Stimulated activated CD4-positive, alpha-beta T cell treated with anti-CD3 and anti-CD28 coated beads, Interleukin-1b, Interleukin-23, amount 100 ng/mL, for 1 hour (primary cell): ENCODE measurements around the gene CUL5.
"Not testable (repeated sequence)": the region's sequence is repeated elsewhere in the genome, so short reads cannot be mapped to it uniquely, and the experiment has no call there.

Experiments
- DNase-seq, 2 donors: peaks; one replicate each; pipeline ENCODE4 v3.0.0-alpha.2; 2020; ENCODE audit warnings: low read depth in 2 of 2

CUL5 gene

GRCh38 chr11:108019870-108020540, 11.3 kb downstream of the CUL5 start:
- DNase-seq, result no peak

GRCh38 chr11:108025387-108026080, 16.8 kb downstream of the CUL5 start:
- DNase-seq, result no peak

- DNase-seq, result no peak
These were observed 18.4 kb downstream of the CUL5 start for GRCh38 chr11:108027057-108027456.

- not testable (repeated sequence) for DNase-seq
These were observed 20.2 kb downstream of the CUL5 start for GRCh38 chr11:108028822-108029441.

GRCh38 chr11:108031604-108032003, 22.9 kb downstream of the CUL5 start:
- not testable (repeated sequence) for DNase-seq

- DNase-seq, result no peak
These were observed 24.1 kb downstream of the CUL5 start for GRCh38 chr11:108032800-108033199.

GRCh38 chr11:108034034-108034433, 25.3 kb downstream of the CUL5 start:
- no peak for DNase-seq

- DNase-seq, result no peak
These were observed 26.3 kb downstream of the CUL5 start for GRCh38 chr11:108034952-108035351.

- no peak for DNase-seq
These were observed 27.0 kb downstream of the CUL5 start for GRCh38 chr11:108035690-108036089.

GRCh38 chr11:108037211-108037610, 28.5 kb downstream of the CUL5 start:
- DNase-seq, result no peak

- no peak for DNase-seq
These were observed 28.9 kb downstream of the CUL5 start for GRCh38 chr11:108037636-108038035.

- no peak for DNase-seq
These were observed 39.6 kb downstream of the CUL5 start for GRCh38 chr11:108048269-108048668.

- DNase-seq, result no peak
These were observed 53.6 kb downstream of the CUL5 start for GRCh38 chr11:108062336-108062735.

GRCh38 chr11:108063410-108063809, 54.7 kb downstream of the CUL5 start:
- no peak for DNase-seq

GRCh38 chr11:108069947-108070346, 61.2 kb downstream of the CUL5 start:
- no peak for DNase-seq

GRCh38 chr11:108084811-108085210, 76.1 kb downstream of the CUL5 start:
- no peak for DNase-seq

- no peak for DNase-seq
These were observed 77.0 kb downstream of the CUL5 start for GRCh38 chr11:108085672-108086071.

- DNase-seq, result no peak
These were observed 83.4 kb downstream of the CUL5 start for GRCh38 chr11:108092134-108092533.

GRCh38 chr11:108093128-108093904, 84.6 kb downstream of the CUL5 start:
- DNase-seq, result no peak

- DNase-seq, result no peak
These were observed 88.5 kb downstream of the CUL5 start for GRCh38 chr11:108097179-108097578.

- no peak for DNase-seq
These were observed 92.5 kb downstream of the CUL5 start for GRCh38 chr11:108101090-108101775.

GRCh38 chr11:108111126-108111525, 102.4 kb downstream of the CUL5 start:
- no peak for DNase-seq
